LNCaP clone FGC (cell line): ENCODE data around the gene IBTK.

Source experiments
- DNase-seq: peaks from one replicate; pipeline ENCODE4 v3.0.0-alpha.2; 2011; ENCODE audit warnings: low read depth
- H3K4me3 ChIP-seq: 2 replicates; pipeline ENCODE4 v1.5.1; 2011; ENCODE audit warnings: mild to moderate bottlenecking, low read depth, low read length, control low read depth
- TF ChIP-seq, protein P1 (sequence below): IDR thresholded peaks from 2 replicates; pipeline ENCODE4 v1.5.1; 2012; ENCODE audit warnings: mild to moderate bottlenecking; ENCODE audit not compliant: control insufficient read depth, insufficient read depth; ENCODE audit errors: extremely low read depth

IBTK gene

GRCh38 chr6:82246370-82246769, 1.2 kb downstream of the IBTK start:
- TF ChIP-seq, protein P1, sequence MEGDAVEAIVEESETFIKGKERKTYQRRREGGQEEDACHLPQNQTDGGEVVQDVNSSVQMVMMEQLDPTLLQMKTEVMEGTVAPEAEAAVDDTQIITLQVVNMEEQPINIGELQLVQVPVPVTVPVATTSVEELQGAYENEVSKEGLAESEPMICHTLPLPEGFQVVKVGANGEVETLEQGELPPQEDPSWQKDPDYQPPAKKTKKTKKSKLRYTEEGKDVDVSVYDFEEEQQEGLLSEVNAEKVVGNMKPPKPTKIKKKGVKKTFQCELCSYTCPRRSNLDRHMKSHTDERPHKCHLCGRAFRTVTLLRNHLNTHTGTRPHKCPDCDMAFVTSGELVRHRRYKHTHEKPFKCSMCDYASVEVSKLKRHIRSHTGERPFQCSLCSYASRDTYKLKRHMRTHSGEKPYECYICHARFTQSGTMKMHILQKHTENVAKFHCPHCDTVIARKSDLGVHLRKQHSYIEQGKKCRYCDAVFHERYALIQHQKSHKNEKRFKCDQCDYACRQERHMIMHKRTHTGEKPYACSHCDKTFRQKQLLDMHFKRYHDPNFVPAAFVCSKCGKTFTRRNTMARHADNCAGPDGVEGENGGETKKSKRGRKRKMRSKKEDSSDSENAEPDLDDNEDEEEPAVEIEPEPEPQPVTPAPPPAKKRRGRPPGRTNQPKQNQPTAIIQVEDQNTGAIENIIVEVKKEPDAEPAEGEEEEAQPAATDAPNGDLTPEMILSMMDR, result no peak
- H3K4me3 ChIP-seq, result peak overlapping the region; percentile 79
- DNase-seq, result no peak

DNA sequence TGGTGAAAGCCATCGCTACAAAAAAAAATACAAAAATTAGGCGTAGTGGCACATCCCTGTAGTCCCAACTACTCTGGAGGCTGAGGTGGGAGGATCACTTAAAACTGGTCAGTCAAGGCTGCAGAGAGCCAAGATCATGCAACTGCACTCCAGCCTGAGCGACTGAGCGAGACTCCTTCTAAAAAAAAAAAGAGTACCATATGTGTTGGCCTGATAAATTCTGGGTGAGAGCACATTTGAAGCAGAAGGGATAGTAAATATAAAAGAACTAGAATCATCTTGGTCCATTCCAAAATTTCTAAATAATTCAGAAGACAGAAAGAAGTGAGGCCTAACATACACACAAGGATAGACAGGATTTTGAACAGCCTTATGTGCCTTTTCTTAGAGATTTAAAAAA, 2.2 kb downstream of the IBTK start:
- TF ChIP-seq, protein P1, result no peak
- no peak overlapping the region for H3K4me3 ChIP-seq
- no peak for DNase-seq

DNA sequence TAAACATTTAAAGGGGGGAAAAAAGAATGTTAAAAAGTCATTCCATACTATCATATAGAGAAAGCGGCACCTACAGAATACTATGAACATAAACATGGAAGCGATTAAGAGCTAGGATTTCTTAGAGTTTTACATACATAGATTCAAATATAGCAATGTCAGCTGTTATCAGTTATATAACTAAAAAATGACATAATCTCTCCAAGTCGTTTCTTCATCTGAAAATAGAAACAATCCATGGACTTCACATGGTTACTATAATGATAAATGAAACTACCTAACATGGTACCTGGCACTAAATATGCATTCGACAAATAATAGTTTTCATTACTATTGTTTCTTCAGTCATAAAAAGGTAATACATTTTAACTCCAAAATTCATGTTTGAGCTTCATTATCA, 3.7 kb downstream of the IBTK start:
- TF ChIP-seq, protein P1, result no peak
- DNase-seq, result no peak
- no peak overlapping the region for H3K4me3 ChIP-seq

DNA sequence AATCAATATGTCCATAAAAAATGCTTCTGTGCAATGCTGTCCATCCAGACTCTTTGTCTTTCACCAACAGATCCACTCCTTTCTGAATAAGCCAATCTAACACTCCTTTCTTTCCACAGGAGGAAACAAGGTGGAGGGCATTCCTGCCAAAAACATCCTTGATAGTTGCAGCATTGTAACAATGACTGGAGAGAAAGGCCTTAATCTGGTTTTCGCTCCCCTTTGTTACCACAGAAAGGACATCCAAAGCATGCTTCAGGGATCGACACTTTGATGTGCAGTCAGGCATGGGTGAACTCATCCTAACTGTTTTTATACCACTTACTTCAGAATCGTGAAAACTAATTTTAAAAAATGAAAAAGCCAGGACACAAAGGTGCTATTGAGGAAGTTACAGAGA, 7.4 kb downstream of the IBTK start:
- DNase-seq, result no peak
- no peak overlapping the region for H3K4me3 ChIP-seq
- TF ChIP-seq, protein P1, result no peak

DNA sequence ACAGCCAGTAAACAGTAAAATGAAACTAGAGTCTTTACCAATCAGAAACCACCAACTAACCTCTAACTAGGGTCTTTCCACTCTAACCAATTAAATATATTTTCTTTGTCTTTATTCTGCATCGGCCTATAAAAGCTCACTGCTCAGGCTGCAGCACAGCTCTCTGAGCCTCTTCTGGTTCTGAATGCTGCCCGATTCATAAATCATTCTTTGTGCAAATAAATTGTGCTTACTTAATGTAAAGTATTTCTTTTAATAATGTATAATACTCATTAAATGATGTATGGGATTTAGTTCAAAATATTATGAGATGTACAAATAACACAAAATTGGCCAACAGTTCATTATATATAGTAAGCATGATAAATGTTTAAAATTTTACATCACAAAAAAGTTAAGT, 7.9 kb downstream of the IBTK start:
- no peak overlapping the region for H3K4me3 ChIP-seq
- TF ChIP-seq, protein P1, result no peak
- DNase-seq, result no peak

- TF ChIP-seq, protein P1, result no peak
- DNase-seq, result no peak
- H3K4me3 ChIP-seq, result no peak overlapping the region
Measured at GRCh38 chr6:82237013-82237412, 10.5 kb downstream of the IBTK start.

DNA sequence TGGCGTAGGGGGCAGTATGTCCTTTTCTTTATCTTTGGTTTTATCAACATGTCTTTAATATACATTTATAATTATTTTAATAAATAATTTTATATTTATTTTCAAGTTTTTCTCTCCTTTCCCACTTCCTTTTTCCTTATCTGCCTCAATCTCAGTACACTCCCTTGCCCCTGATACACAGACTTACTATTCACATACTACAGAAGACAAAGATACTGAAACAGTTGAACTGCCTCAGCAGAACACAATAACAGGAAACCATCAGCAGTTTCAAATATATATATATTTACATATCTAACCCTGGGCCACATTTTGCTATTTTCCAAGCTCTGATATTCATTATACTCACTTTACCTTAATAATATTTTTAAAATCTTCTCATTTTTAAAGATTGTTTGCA, 19.8 kb downstream of the IBTK start:
- DNase-seq, result no peak
- H3K4me3 ChIP-seq, result no peak overlapping the region
- TF ChIP-seq, protein P1, result no peak
